GM11168 (cell line): ENCODE results near the gene CLDN9.

Experiments used
- in situ Hi-C: fragments of 300-500 bp; cut with MboI; formaldehyde crosslinking; loops from one replicate; pipeline ENCODE4 v1.12.0; 2022; ENCODE audit warnings: low sequenced_read_pairs; ENCODE audit not compliant: unreplicated experiment

The CLDN9 gene

GRCh38 chr16:2973605-2974318 lies 39.0 kb upstream of the CLDN9 start:
- in situ Hi-C loops = no loop called here

- in situ Hi-C loops = no loop called here
Observed at GRCh38 chr16:2974319-2975056, 38.2 kb upstream of the CLDN9 start.

GRCh38 chr16:2975161-2975795 lies 37.4 kb upstream of the CLDN9 start:
- in situ Hi-C loops = no loop called here

GRCh38 chr16:2976201-2976600 lies 36.5 kb upstream of the CLDN9 start:
- in situ Hi-C loops = no loop called here

GRCh38 chr16:2976673-2977072 lies 36.0 kb upstream of the CLDN9 start:
- in situ Hi-C loops = no loop called here

GRCh38 chr16:2977440-2977839 lies 35.3 kb upstream of the CLDN9 start:
- in situ Hi-C loops = no loop called here

- in situ Hi-C loops = no loop called here
Observed at GRCh38 chr16:2979669-2980226, 33.0 kb upstream of the CLDN9 start.

- in situ Hi-C loops = no loop called here
Observed at GRCh38 chr16:2980227-2981176, 32.2 kb upstream of the CLDN9 start, which contains the start of gene PKMYT1. PKMYT1 (minus strand) TSS chr16:2980446; CDS start chr16:2979657, 789 bp downstream.

GRCh38 chr16:2981177-2981898 lies 31.4 kb upstream of the CLDN9 start:
- in situ Hi-C loops = no loop called here

- in situ Hi-C loops = no loop called here
Observed at GRCh38 chr16:2981899-2982250, 30.8 kb upstream of the CLDN9 start.

- in situ Hi-C loops = no loop called here
Observed at GRCh38 chr16:2982402-2982801, 30.3 kb upstream of the CLDN9 start.

- in situ Hi-C loops = no loop called here
Observed at GRCh38 chr16:2983706-2984136, 29.0 kb upstream of the CLDN9 start.

GRCh38 chr16:2985462-2985861 lies 27.3 kb upstream of the CLDN9 start:
- in situ Hi-C loops = no loop called here

GRCh38 chr16:2985893-2986355 lies 26.8 kb upstream of the CLDN9 start:
- in situ Hi-C loops = no loop called here

- in situ Hi-C loops = no loop called here
Observed at GRCh38 chr16:2986623-2987188, 26.0 kb upstream of the CLDN9 start.

GRCh38 chr16:2987286-2987685 lies 25.4 kb upstream of the CLDN9 start:
- in situ Hi-C loops = no loop called here

GRCh38 chr16:2987833-2988232 lies 24.9 kb upstream of the CLDN9 start:
- in situ Hi-C loops = no loop called here

GRCh38 chr16:2988590-2989099 lies 24.1 kb upstream of the CLDN9 start:
- in situ Hi-C loops = no loop called here

GRCh38 chr16:2990891-2991290 lies 21.8 kb upstream of the CLDN9 start:
- in situ Hi-C loops = no loop called here
